ENCODE data around the gene CDON. TPM values are rescaled to one million over a fixed set of nuclear protein-coding genes. Genes with fewer than 3 reads are reported as not detected.
"Not testable (repeated sequence)": the region's sequence is repeated elsewhere in the genome, so short reads cannot be mapped to it uniquely, and the experiment has no call there.

The CDON gene
- total RNA-seq, 1 experiment from 2014 or later, result 17.1 TPM

- Histone ChIP-seq H3K27me3 (ENCODE audit: control insufficient read depth, insufficient read depth, low read length) (no peaks in the 10 kb centered on the region), H3K4me3 (ENCODE audit: low read depth in 2 of 2, low read length in 2 of 2) (no peak overlapping the region), H3K4me1 (ENCODE audit: control insufficient read depth, insufficient read depth, low read length) (no peaks in the 10 kb centered on the region), H3K9me3 (ENCODE audit: control insufficient read depth, insufficient read depth, low read depth, low read length) (no peaks in the 10 kb centered on the region), H3K27ac (ENCODE audit: low read length) (no peak overlapping the region), H3K36me3 (ENCODE audit: control insufficient read depth, insufficient read depth, low read length) (no peaks in the 10 kb centered on the region)
- no TSS peak for BruUV-seq (replicated peaks)
- in situ Hi-C loops (cut with HindIII; ENCODE audit: low pct_unique_long_range_greater_than_20kb, low sequenced_read_pairs) (no loop called here), intact Hi-C loops (cut with micrococcal nuclease; ENCODE audit: unreplicated experiment) (no loop called here)
- TF ChIP-seq REST (IDR thresholded peaks at IDR 0.05; ENCODE audit: insufficient read depth in 1 of 2, low read depth in 2 of 2, low read length in 1 of 2), result no peak
- no peak for TF ChIP-seq TCF7L2 (IDR thresholded peaks at IDR 0.05; ENCODE audit: low read depth, low read length)
- no peak for TF ChIP-seq POLR2AphosphoS5 (IDR thresholded peaks at IDR 0.05; ENCODE audit: low read depth, low read length)
- no peak for TF ChIP-seq SIN3A (IDR thresholded peaks at IDR 0.05; ENCODE audit: borderline replicate concordance, insufficient read depth, low read depth, low read length)
- TF ChIP-seq CTCF (IDR thresholded peaks at IDR 0.05), result no peak
- no peak for ATAC-seq
- DNase-seq (ENCODE audit: low read depth, low spot score), result no peak
- POLR2A ChIA-PET, result no interaction called here
- CTCF ChIA-PET, result interaction anchor here (0.7 kb wide), 1 partner anchor 152 kb away, joined by 4 read pairs; no protein-coding TSS in a partner anchor
Observed at GRCh38 chr11:125987066-125987641, 75.5 kb downstream of the CDON start.

GRCh38 chr11:125985956-125986355, 76.7 kb downstream of the CDON start:
- ATAC-seq; CTCF ChIA-PET; intact Hi-C loops (cut with micrococcal nuclease; ENCODE audit: unreplicated experiment); DNase-seq (ENCODE audit: low read depth, low spot score); H3K4me3 ChIP-seq (ENCODE audit: low read depth in 2 of 2, low read length in 2 of 2); H3K36me3 ChIP-seq (ENCODE audit: control insufficient read depth, insufficient read depth, low read length); H3K27ac ChIP-seq (ENCODE audit: low read length); BruUV-seq (replicated peaks); H3K9me3 ChIP-seq (ENCODE audit: control insufficient read depth, insufficient read depth, low read depth, low read length); POLR2A ChIA-PET; H3K27me3 ChIP-seq (ENCODE audit: control insufficient read depth, insufficient read depth, low read length); in situ Hi-C loops (cut with HindIII; ENCODE audit: low pct_unique_long_range_greater_than_20kb, low sequenced_read_pairs); H3K4me1 ChIP-seq (ENCODE audit: control insufficient read depth, insufficient read depth, low read length): not testable (repeated sequence)

- H3K36me3 ChIP-seq (ENCODE audit: control insufficient read depth, insufficient read depth, low read length), result no peaks in the 10 kb centered on the region
- no peaks in the 10 kb centered on the region for H3K27me3 ChIP-seq (ENCODE audit: control insufficient read depth, insufficient read depth, low read length)
- intact Hi-C loops (cut with micrococcal nuclease; ENCODE audit: unreplicated experiment) (no loop called here), in situ Hi-C loops (cut with HindIII; ENCODE audit: low pct_unique_long_range_greater_than_20kb, low sequenced_read_pairs) (no loop called here)
- no peaks in the 10 kb centered on the region for H3K4me1 ChIP-seq (ENCODE audit: control insufficient read depth, insufficient read depth, low read length)
- DNase-seq (ENCODE audit: low read depth, low spot score), result no peak
- no peaks in the 10 kb centered on the region for H3K9me3 ChIP-seq (ENCODE audit: control insufficient read depth, insufficient read depth, low read depth, low read length)
- H3K27ac ChIP-seq (ENCODE audit: low read length), result no peak overlapping the region
- no TSS peak for BruUV-seq (replicated peaks)
- no peak for TF ChIP-seq SIN3A (IDR thresholded peaks at IDR 0.05; ENCODE audit: borderline replicate concordance, insufficient read depth, low read depth, low read length)
- no peak for TF ChIP-seq POLR2AphosphoS5 (IDR thresholded peaks at IDR 0.05; ENCODE audit: low read depth, low read length)
- no peak for TF ChIP-seq TCF7L2 (IDR thresholded peaks at IDR 0.05; ENCODE audit: low read depth, low read length)
- no peak for TF ChIP-seq REST (IDR thresholded peaks at IDR 0.05; ENCODE audit: insufficient read depth in 1 of 2, low read depth in 2 of 2, low read length in 1 of 2)
- TF ChIP-seq CTCF (IDR thresholded peaks at IDR 0.05), result no peak
- ChIA-PET CTCF (no interaction called here), POLR2A (no interaction called here)
- no peak for ATAC-seq
- no peak overlapping the region for H3K4me3 ChIP-seq (ENCODE audit: low read depth in 2 of 2, low read length in 2 of 2)
Observed at GRCh38 chr11:125982348-125982730, 80.3 kb downstream of the CDON start.

Data from Panc1 (cell line).